BLaER1 (cell line): Measurements from ENCODE around the gene MSANTD1.

ENCODE experiments used
- H3K27ac ChIP-seq: shearing (Covaris generic); formaldehyde crosslinking; 2 replicates; pipeline ENCODE4 v1.8.1; 2022
- H3K27me3 ChIP-seq: shearing (Covaris generic); formaldehyde crosslinking; 2 replicates; pipeline ENCODE4 v1.8.1; 2022
- H3K36me3 ChIP-seq: shearing (Covaris generic); formaldehyde crosslinking; 2 replicates; pipeline ENCODE4 v1.8.1; 2022
- H3K4me1 ChIP-seq: shearing (Covaris generic); formaldehyde crosslinking; 2 replicates; pipeline ENCODE4 v1.8.1; 2022
- H3K4me2 ChIP-seq: shearing (Covaris generic); formaldehyde crosslinking; 2 replicates; pipeline ENCODE4 v1.8.1; 2022
- H3K4me3 ChIP-seq: shearing (Covaris generic); formaldehyde crosslinking; 2 replicates; pipeline ENCODE4 v1.8.1; 2022
- H3K9ac ChIP-seq: shearing (Covaris generic); formaldehyde crosslinking; 2 replicates; pipeline ENCODE4 v1.8.1; 2022
- H3K9me3 ChIP-seq: shearing (Covaris generic); formaldehyde crosslinking; 2 replicates; pipeline ENCODE4 v1.8.1; 2022
- H4K20me1 ChIP-seq: shearing (Covaris generic); formaldehyde crosslinking; 2 replicates; pipeline ENCODE4 v1.8.1; 2022
- Cebpa-rat ChIP-seq: shearing (Covaris generic); IDR thresholded peaks from 2 replicates; pipeline ENCODE4 v1.8.1; 2022

Gene MSANTD1

GRCh38 chr4:3286335-3287175 lies 37.6 kb downstream of the MSANTD1 start:
- Histone ChIP-seq H3K4me2 (peak overlapping the region; percentile 98), H3K4me1 (peaks cover 75% of the 10 kb centered on the region)

GRCh38 chr4:3287271-3287971 lies 38.5 kb downstream of the MSANTD1 start:
- Histone ChIP-seq H3K4me1 (peaks cover 84% of the 10 kb centered on the region), H3K4me3 (peak overlapping the region; percentile 64), H4K20me1 (0 out of 2 replicates have a peak, but pooled peaks cover 13% of the 10 kb centered on the region), H3K4me2 (peak overlapping the region; percentile 98), H3K36me3 (no peaks in the 10 kb centered on the region), H3K27me3 (no peaks in the 10 kb centered on the region), H3K27ac (peak overlapping the region; percentile 89), H3K9ac (peak overlapping the region; percentile 78), H3K9me3 (peaks cover 7% of the 10 kb centered on the region; the same call in 1 of the 2 replicates)
- no peak for TF ChIP-seq Cebpa-rat

More at GRCh38 chr4:3286335-3287175, 37.6 kb downstream of the MSANTD1 start:
- Histone ChIP-seq H3K9me3 (peaks cover 16% of the 10 kb centered on the region), H3K27ac (peak overlapping the region; percentile 89), H3K4me3 (peak overlapping the region; percentile 64), H4K20me1 (0 out of 2 replicates have a peak, but pooled peaks cover 11% of the 10 kb centered on the region), H3K27me3 (no peaks in the 10 kb centered on the region), H3K36me3 (no peaks in the 10 kb centered on the region), H3K9ac (peak overlapping the region; percentile 78)
- no peak for TF ChIP-seq Cebpa-rat

- Histone ChIP-seq H4K20me1 (0 out of 2 replicates have a peak, but pooled peaks cover 13% of the 10 kb centered on the region), H3K9ac (peak overlapping the region; percentile 78), H3K36me3 (no peaks in the 10 kb centered on the region), H3K27me3 (no peaks in the 10 kb centered on the region), H3K4me1 (peaks cover 84% of the 10 kb centered on the region), H3K4me3 (peak overlapping the region; percentile 64), H3K4me2 (peak overlapping the region; percentile 98), H3K27ac (peak overlapping the region; percentile 89), H3K9me3 (0 out of 2 replicates have a peak, but pooled peaks cover under 1% of the 10 kb centered on the region)
- TF ChIP-seq Cebpa-rat: no peak
These were observed 39.1 kb downstream of the MSANTD1 start for GRCh38 chr4:3287972-3288570.

GRCh38 chr4:3288571-3289094 lies 39.7 kb downstream of the MSANTD1 start:
- peaks cover 14% of the 10 kb centered on the region for H4K20me1 ChIP-seq
- H3K9me3 ChIP-seq: no peaks in the 10 kb centered on the region
- no peak for TF ChIP-seq Cebpa-rat
- H3K27me3 ChIP-seq: no peaks in the 10 kb centered on the region
- H3K4me3 ChIP-seq: peak overlapping the region; percentile 64
- peak overlapping the region; percentile 98 for H3K4me2 ChIP-seq
- no peaks in the 10 kb centered on the region for H3K36me3 ChIP-seq
- peak overlapping the region; percentile 89 for H3K27ac ChIP-seq
- H3K9ac ChIP-seq: peak overlapping the region; percentile 78
- H3K4me1 ChIP-seq: peaks cover 84% of the 10 kb centered on the region

DNA sequence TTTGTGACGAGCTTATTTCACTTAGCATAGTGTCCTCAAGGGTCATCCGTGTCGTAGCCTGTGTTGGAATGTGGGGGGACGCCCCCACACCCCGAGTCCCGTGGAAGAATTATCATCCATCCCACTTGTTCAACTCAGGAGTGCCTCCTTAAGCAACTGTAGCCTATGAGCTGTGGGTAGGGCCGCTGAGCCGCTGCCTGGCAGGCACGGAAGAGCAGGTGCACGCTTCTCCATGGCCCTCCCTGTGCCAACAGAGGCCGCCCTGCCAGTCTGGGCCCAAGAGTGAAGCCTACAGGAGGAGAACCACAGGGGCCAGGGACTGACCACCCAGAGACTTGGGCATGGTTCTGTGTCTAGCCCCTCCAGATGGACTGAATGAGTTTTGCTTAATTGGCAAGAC lies 41.5 kb downstream of the MSANTD1 start:
- no peak for TF ChIP-seq Cebpa-rat
- H3K27ac ChIP-seq: peak overlapping the region; percentile 98
- peaks cover 31% of the 10 kb centered on the region for H4K20me1 ChIP-seq
- peaks cover 86% of the 10 kb centered on the region for H3K4me1 ChIP-seq
- no peaks in the 10 kb centered on the region for H3K27me3 ChIP-seq
- H3K9ac ChIP-seq: no peak overlapping the region
- peak overlapping the region; percentile 98 for H3K4me2 ChIP-seq
- H3K4me3 ChIP-seq: no peak overlapping the region
- no peaks in the 10 kb centered on the region for H3K9me3 ChIP-seq
- H3K36me3 ChIP-seq: no peaks in the 10 kb centered on the region

GRCh38 chr4:3290889-3291321 lies 41.9 kb downstream of the MSANTD1 start:
- Histone ChIP-seq H3K4me1 (peaks cover 86% of the 10 kb centered on the region), H3K9ac (no peak overlapping the region), H3K27ac (peak overlapping the region; percentile 98), H3K36me3 (peaks cover 3% of the 10 kb centered on the region; the same call in 1 of the 2 replicates), H3K4me2 (peak overlapping the region; percentile 98), H3K27me3 (no peaks in the 10 kb centered on the region), H3K4me3 (no peak overlapping the region), H3K9me3 (peaks cover 1% of the 10 kb centered on the region; the same call in 1 of the 2 replicates), H4K20me1 (peaks cover 35% of the 10 kb centered on the region)
- TF ChIP-seq Cebpa-rat: no peak

DNA sequence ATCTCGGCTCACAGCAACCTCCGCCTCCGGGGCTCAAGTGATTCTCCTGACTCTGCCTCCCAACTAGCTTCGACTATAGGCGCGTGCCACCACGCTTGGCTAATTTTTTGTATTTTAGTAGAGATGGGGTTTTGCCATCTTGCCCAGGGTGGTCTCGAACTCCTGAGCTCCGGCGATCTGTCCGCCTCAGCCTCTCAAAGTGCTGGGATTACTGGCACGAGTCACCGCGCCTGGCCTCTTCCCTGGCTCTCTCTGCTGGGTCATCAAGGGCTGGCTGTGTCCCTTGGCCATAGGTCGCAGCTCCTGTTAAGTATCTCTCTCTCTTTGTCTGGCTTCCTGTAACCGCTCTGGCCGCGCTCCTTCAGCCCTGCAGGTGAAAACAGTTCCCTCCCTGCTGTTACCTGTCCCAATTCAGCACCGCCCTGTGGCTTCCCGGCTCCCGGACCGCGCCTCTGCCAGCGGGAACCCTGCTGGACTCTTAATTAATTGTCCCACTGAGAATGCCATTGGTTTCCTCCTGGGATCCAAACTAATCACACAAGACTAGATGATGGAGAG lies 42.5 kb downstream of the MSANTD1 start:
- Histone ChIP-seq H3K27ac (peak overlapping the region; percentile 98), H3K4me1 (peaks cover 86% of the 10 kb centered on the region), H4K20me1 (peaks cover 41% of the 10 kb centered on the region), H3K9ac (peak overlapping the region; percentile 92), H3K36me3 (peaks cover 9% of the 10 kb centered on the region; the same call in 1 of the 2 replicates), H3K4me3 (peak overlapping the region; percentile 96), H3K9me3 (peaks cover 7% of the 10 kb centered on the region; the same call in 1 of the 2 replicates), H3K4me2 (peak overlapping the region; percentile 98), H3K27me3 (no peaks in the 10 kb centered on the region)
- no peak for TF ChIP-seq Cebpa-rat

DNA sequence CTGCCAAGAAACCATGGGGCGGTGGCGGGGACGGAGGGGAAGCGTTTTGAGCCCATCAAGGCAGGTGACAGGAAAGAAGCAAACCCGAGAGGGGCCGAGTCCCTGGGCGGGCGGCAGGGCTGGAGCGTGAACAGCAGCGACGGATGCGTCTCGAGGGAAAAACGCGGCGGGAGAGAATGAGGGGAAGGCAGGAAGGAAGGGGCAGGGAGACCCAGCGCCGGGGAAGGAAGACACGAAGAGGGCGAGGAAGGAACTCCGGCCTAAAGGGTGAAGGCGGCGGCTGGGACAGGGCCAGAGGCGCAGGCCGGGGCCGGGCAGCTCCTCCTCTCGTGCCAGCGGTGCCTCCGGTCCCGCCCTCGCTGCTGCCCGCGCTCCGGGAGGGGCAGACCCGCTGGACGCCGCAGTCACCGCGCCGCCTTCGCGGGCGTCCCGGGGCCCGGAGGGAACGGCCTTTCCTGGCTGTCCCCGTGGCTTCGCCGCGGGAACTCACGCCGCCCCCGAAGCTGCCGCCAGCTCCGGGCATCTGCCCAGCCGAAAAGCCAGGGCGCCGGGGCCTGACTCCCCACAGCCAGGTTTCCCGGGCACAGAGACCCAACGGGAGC lies 43.1 kb downstream of the MSANTD1 start:
- Histone ChIP-seq H3K27ac (peak overlapping the region; percentile 98), H3K4me2 (peak overlapping the region; percentile 98), H3K9me3 (peaks cover 13% of the 10 kb centered on the region), H3K4me3 (peak overlapping the region; percentile 96), H3K9ac (peak overlapping the region; percentile 92), H4K20me1 (peaks cover 47% of the 10 kb centered on the region), H3K27me3 (no peaks in the 10 kb centered on the region), H3K4me1 (peaks cover 86% of the 10 kb centered on the region), H3K36me3 (peaks cover 14% of the 10 kb centered on the region)
- no peak for TF ChIP-seq Cebpa-rat
